Measurements from ENCODE around the gene PSME3IP1. TPM values are rescaled to one million over a fixed set of nuclear protein-coding genes. Genes with fewer than 3 reads are reported as not detected.

The PSME3IP1 gene
- total and polyA plus RNA-seq, 2 of the 8 experiments (the other 6 are each of a cell fraction or from before 2014, with no cell fraction given), result 95.1 to 98.3 TPM

DNA sequence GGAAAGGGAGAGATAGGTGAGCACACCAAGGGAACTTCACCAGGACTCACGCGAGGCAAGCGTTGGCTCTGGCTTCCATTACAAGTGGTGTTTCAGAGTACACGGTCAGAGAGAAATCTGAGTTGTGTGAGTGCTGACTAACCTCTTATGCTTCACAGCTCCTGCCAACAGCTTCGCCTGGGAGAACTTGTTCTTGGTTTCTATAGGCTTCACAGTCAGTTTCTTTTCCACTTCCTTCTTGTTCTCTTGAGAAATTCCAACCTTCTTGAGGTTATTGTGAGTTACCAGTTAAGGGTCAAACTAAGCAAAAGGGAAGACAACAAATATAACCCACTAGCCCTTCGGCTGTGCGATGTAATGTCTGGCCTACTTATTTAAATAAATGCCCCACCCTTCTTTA is 18.9 kb downstream of the PSME3IP1 start:
- Histone ChIP-seq H4K5ac (ENCODE audit: insufficient read length, low read depth, low read length) (no peak overlapping the region), H2AFZ (ENCODE audit: low read length) (no peak overlapping the region), H3K23ac (ENCODE audit: insufficient read length) (no peak overlapping the region), H3K27me3 (replicated peaks in 1 of 4; ENCODE audit: control insufficient read depth in 3 of 4, extremely low read depth in 1 of 4, insufficient read depth in 3 of 4, low read length in 3 of 4) (no peaks in the 10 kb centered on the region), H3K4me1 (replicated peaks in 1 of 4; ENCODE audit: control insufficient read depth in 3 of 4, insufficient read depth in 4 of 4, low read length in 3 of 4) (no peaks in the 10 kb centered on the region), H2BK15ac (ENCODE audit: low read length) (no peak overlapping the region), H3K79me2 (ENCODE audit: control insufficient read depth in 1 of 2, insufficient read depth in 2 of 2, low read length in 2 of 2) (no peaks in the 10 kb centered on the region), H2BK20ac (ENCODE audit: low read length) (no peak overlapping the region), H3K4ac (replicated peaks; ENCODE audit: insufficient read length, low read depth, low read length) (no peak overlapping the region), H3K36me3 (ENCODE audit: control insufficient read depth in 2 of 4, insufficient read depth in 4 of 4, low read length in 3 of 4) (peaks cover 18 to 73% (median 60%) of the 10 kb centered on the region in 4 experiments), H3K4me3 (ENCODE audit: extremely low read depth in 1 of 4, insufficient read depth in 2 of 4, low read depth in 3 of 4, low read length in 4 of 4) (no peak overlapping the region), H4K8ac (ENCODE audit: extremely low read depth, insufficient read depth, low read length) (no peak overlapping the region), H3K4me2 (ENCODE audit: insufficient read depth in 1 of 2, low read depth in 2 of 2, low read length in 2 of 2) (no peak overlapping the region), H2BK5ac (ENCODE audit: low read depth, low read length) (no peak overlapping the region), H2BK12ac (ENCODE audit: low read depth, low read length) (no peak overlapping the region), H3K79me1 (ENCODE audit: low read depth, low read length) (no peaks in the 10 kb centered on the region), H4K20me1 (replicated peaks in 1 of 2; ENCODE audit: control insufficient read depth in 1 of 2, insufficient read depth in 2 of 2, low read length in 2 of 2) (peaks cover 0 to 1% of the 10 kb centered on the region in 2 experiments), H3K27ac (ENCODE audit: low read depth, low read length) (no peak overlapping the region), H3K9ac (replicated peaks in 1 of 4; ENCODE audit: extremely low read depth in 1 of 4, low read depth in 3 of 4, low read length in 3 of 4) (no peak overlapping the region), H3K14ac (ENCODE audit: insufficient read length) (no peak overlapping the region), H4K91ac (replicated peaks; ENCODE audit: insufficient read length, low read length) (no peak overlapping the region), H3K9me3 (ENCODE audit: insufficient read depth in 2 of 2, low read depth in 1 of 2, low read length in 1 of 2) (no peaks in the 10 kb centered on the region), H2AK5ac (ENCODE audit: low read depth, low read length) (no peak overlapping the region), H3K56ac (replicated peaks; ENCODE audit: insufficient read length, low read depth, low read length) (no peak overlapping the region), H3K23me2 (ENCODE audit: low read depth, low read length) (no peaks in the 10 kb centered on the region), H3K18ac (ENCODE audit: extremely low read depth, low read length) (no peak overlapping the region), H2BK120ac (replicated peaks; ENCODE audit: low read depth, low read length) (no peak overlapping the region)
- DNase-seq (ENCODE audit: low read depth in 1 of 2, low spot score in 2 of 2) (no peak), FAIRE-seq (no peak)
- CTCF ChIA-PET (ENCODE audit: partially characterized antibody), result interaction anchor here (0.7 to 1.9 kb wide), 2 partner anchors 82 to 85 kb away, joined by 4 to 10 read pairs; no protein-coding TSS in a partner anchor
- WGBS, 2 experiments (ENCODE audit: extremely low coverage in 1 of 2, insufficient coverage in 1 of 2, insufficient read length in 1 of 2, insufficient replicate concordance in 2 of 2, low coverage in 1 of 2, low lambda C conversion rate in 2 of 2, missing lambda C conversion rate in 1 of 2), result 93% methylated on average over 7 of the region's 7 CpGs; no CpG with 5 or more reads in 1 of the 2 experiments
- POLR2A ChIA-PET (ENCODE audit: partially characterized antibody), result no interaction called here
- TF ChIP-seq TBP (IDR thresholded peaks at IDR 0.05; ENCODE audit: low read depth, low read length), result no peak
- no peak for TF ChIP-seq RAD21 (IDR thresholded peaks at IDR 0.05 in 1 of 2, conservative IDR thresholded peaks at IDR 0.05 in 1 of 2; ENCODE audit: low read depth in 2 of 2, low read length in 2 of 2)
- TF ChIP-seq KDM1A (IDR thresholded peaks at IDR 0.05; ENCODE audit: borderline replicate concordance, low read length), result no peak
- TF ChIP-seq SP2 (IDR thresholded peaks at IDR 0.05; ENCODE audit: low read length), result no peak
- no peak for TF ChIP-seq SUZ12 (IDR thresholded peaks at IDR 0.05; ENCODE audit: low read length)
- no peak for TF ChIP-seq RBBP5 (IDR thresholded peaks at IDR 0.05; ENCODE audit: borderline replicate concordance, low read depth, low read length)
- TF ChIP-seq JUND (IDR thresholded peaks at IDR 0.05; ENCODE audit: low read length), result no peak
- TF ChIP-seq BCL11A (IDR thresholded peaks at IDR 0.05; ENCODE audit: low read depth in 2 of 2, low read length in 2 of 2), result no peak
- TF ChIP-seq SRF (IDR thresholded peaks at IDR 0.05; ENCODE audit: low read depth, low read length), result no peak
- TF ChIP-seq CHD2 (IDR thresholded peaks at IDR 0.05; ENCODE audit: low read length), result no peak
- no peak for TF ChIP-seq POLR2A (IDR thresholded peaks at IDR 0.05; ENCODE audit: control extremely low read depth in 1 of 2, low read depth in 2 of 2, low read length in 2 of 2)
- no peak for TF ChIP-seq YY1 (IDR thresholded peaks at IDR 0.05; ENCODE audit: low read depth, low read length)
- TF ChIP-seq CBX5 (IDR thresholded peaks at IDR 0.05; ENCODE audit: low read depth, low read length), result no peak
- no peak for TF ChIP-seq GTF2F1 (IDR thresholded peaks at IDR 0.05; ENCODE audit: borderline replicate concordance, low read depth, low read length)
- TF ChIP-seq, protein P1, sequence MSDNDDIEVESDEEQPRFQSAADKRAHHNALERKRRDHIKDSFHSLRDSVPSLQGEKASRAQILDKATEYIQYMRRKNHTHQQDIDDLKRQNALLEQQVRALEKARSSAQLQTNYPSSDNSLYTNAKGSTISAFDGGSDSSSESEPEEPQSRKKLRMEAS (IDR thresholded peaks at IDR 0.05), result no peak
- no peak for TF ChIP-seq JUN (IDR thresholded peaks at IDR 0.05; ENCODE audit: low read depth, low read length)
